Endothelial cell of umbilical vein (primary cell): ENCODE data around the gene TUBA1C. TPM values are rescaled to one million over a fixed set of nuclear protein-coding genes. Genes with fewer than 3 reads are reported as not detected.

ENCODE experiments used
- BruUV-seq: library from RNA; stranded (reverse); fragments of 400-500 nt; replicated peaks from 2 replicates; lab custom pipeline; 2021; lab: Mats Ljungman, UMichigan
- CTCF ChIA-PET: fragments of 300-600, 350-600 bp; sonication (Branson Sonifier 250); formaldehyde crosslinking; loops from one replicate; lab custom pipeline; 2021; ENCODE audit warnings: antibody characterized with exemption, inconsistent platforms; lab: Charles Lee
- POLR2A ChIA-PET: fragments of 300-600, 350-600 bp; sonication (Branson Sonifier 250); formaldehyde crosslinking; loops from one replicate; lab custom pipeline; 2021; ENCODE audit warnings: antibody characterized with exemption, inconsistent platforms; lab: Charles Lee
- DNase-seq: peaks from one replicate; pipeline ENCODE4 v3.0.0-alpha.2; 2011; ENCODE audit warnings: low read depth, low spot score
- FAIRE-seq: peaks from 2 replicates; lab custom pipeline; 2011; peaks lifted over from hg19 to GRCh38; lab: Jason Lieb, UNC
- H2AFZ ChIP-seq: 2 replicates; pipeline ENCODE4 v1.6.0; 2012; ENCODE audit warnings: low read depth, low read length, control low read depth, inconsistent platforms
- H3K27ac ChIP-seq: 2 replicates; pipeline ENCODE4 v1.5.1; 2011; ENCODE audit warnings: low read depth, mild to moderate bottlenecking, control low read depth, low read length, moderate library complexity; ENCODE audit not compliant: insufficient read depth
- H3K27me3 ChIP-seq, 2 experiments: 2 replicates each; pipeline versions ENCODE4 v1.6.0 to v1.6.1; 2011; ENCODE audit warnings: low read length in 2 of 2, mixed read lengths in 1 of 2; ENCODE audit not compliant: control insufficient read depth in 2 of 2, insufficient read depth in 2 of 2
- H3K36me3 ChIP-seq, 2 experiments: 2 replicates in 1 of 2; 3 replicates in 1 of 2; pipeline ENCODE4 v1.5.1; 2011; ENCODE audit warnings: low read length in 2 of 2, mild to moderate bottlenecking in 1 of 2, moderate library complexity in 1 of 2; ENCODE audit not compliant: control insufficient read depth in 2 of 2, insufficient read depth in 2 of 2; ENCODE audit errors: extremely low read depth in 1 of 2
- H3K4me1 ChIP-seq: 3 replicates; pipeline ENCODE4 v1.5.1; 2011; ENCODE audit warnings: mild to moderate bottlenecking, low read length; ENCODE audit not compliant: control insufficient read depth, insufficient read depth; ENCODE audit errors: extremely low read depth
- H3K4me2 ChIP-seq: 2 replicates; pipeline ENCODE4 v1.6.1; 2011; ENCODE audit warnings: low read length, control low read depth, mixed read lengths; ENCODE audit not compliant: insufficient read depth
- H3K4me3 ChIP-seq, 3 experiments: fragments of 200-600 bp in 1 of 3; sonication (generic), shearing (Covaris generic) in 1 of 3; replicated peaks in 1 of 3; 2 replicates each; pipeline ENCODE4 v1.5.1; 2011 to 2016; ENCODE audit warnings: control low read depth in 3 of 3, low read length in 3 of 3, mild to moderate bottlenecking in 2 of 3, inconsistent platforms in 1 of 3, low read depth in 1 of 3, moderate library complexity in 1 of 3; ENCODE audit not compliant: insufficient read depth in 1 of 3
- H3K79me2 ChIP-seq: 2 replicates; pipeline ENCODE4 v1.6.0; 2012; ENCODE audit warnings: low read length, inconsistent platforms; ENCODE audit not compliant: control insufficient read depth, insufficient read depth
- H3K9ac ChIP-seq: replicated peaks from 2 replicates; pipeline ENCODE3; 2011; ENCODE audit warnings: low read length, control low read depth; ENCODE audit not compliant: insufficient read depth; ENCODE audit errors: extremely low read depth
- H3K9me1 ChIP-seq: replicated peaks from 3 replicates; pipeline ENCODE4 v1.6.0; 2011; ENCODE audit warnings: mild to moderate bottlenecking, low read length; ENCODE audit not compliant: control insufficient read depth, insufficient read depth; ENCODE audit errors: extremely low read depth
- H3K9me3 ChIP-seq: replicated peaks from 2 replicates; pipeline ENCODE4 v1.5.1; 2012; ENCODE audit warnings: low read length, inconsistent platforms; ENCODE audit not compliant: control insufficient read depth, insufficient read depth
- H4K20me1 ChIP-seq: replicated peaks from 2 replicates; pipeline ENCODE3; 2011; ENCODE audit warnings: mild to moderate bottlenecking, low read length; ENCODE audit not compliant: control insufficient read depth, insufficient read depth; ENCODE audit errors: extremely low read depth
- CTCF ChIP-seq, 2 donors: IDR thresholded peaks; 1 replicate in 1 of 2; 2 replicates in 1 of 2; pipeline ENCODE4 v1.5.1; 2011; ENCODE audit warnings: low read length in 2 of 2, mild to moderate bottlenecking in 2 of 2, moderate library complexity in 2 of 2, control low read depth in 1 of 2, inconsistent platforms in 1 of 2, low read depth in 1 of 2; ENCODE audit not compliant: insufficient read depth in 1 of 2; ENCODE audit errors: extremely low read depth in 1 of 2
- EZH2 ChIP-seq: IDR thresholded peaks from 2 replicates; pipeline ENCODE4 v1.6.1; 2012; ENCODE audit warnings: borderline replicate concordance, low read depth, mild to moderate bottlenecking, moderate library complexity, low read length, inconsistent platforms; ENCODE audit not compliant: severe bottlenecking
- FOS ChIP-seq: IDR thresholded peaks from 2 replicates; pipeline ENCODE4 v1.6.1; 2011; ENCODE audit warnings: mild to moderate bottlenecking, low read length, moderate library complexity, borderline replicate concordance; ENCODE audit not compliant: insufficient read depth
- GATA2 ChIP-seq: IDR thresholded peaks from 2 replicates; pipeline ENCODE4 v1.7.0; 2011; ENCODE audit warnings: low read depth, mild to moderate bottlenecking, moderate library complexity, mixed read lengths, low read length; ENCODE audit not compliant: insufficient read length, insufficient read depth
- JUN ChIP-seq: IDR thresholded peaks from 2 replicates; pipeline ENCODE4 v1.6.1; 2011; ENCODE audit warnings: borderline replicate concordance, low read depth; ENCODE audit not compliant: insufficient read length, insufficient read depth
- MYC ChIP-seq: IDR thresholded peaks from one replicate; pipeline ENCODE4 v1.6.1; 2011; ENCODE audit warnings: mild to moderate bottlenecking, low read depth, low read length
- POLR2A ChIP-seq: IDR thresholded peaks from 2 replicates; pipeline ENCODE4 v1.6.1; 2012; ENCODE audit warnings: low read depth, mild to moderate bottlenecking, control low read depth, low read length
- POLR2AphosphoS5 ChIP-seq: IDR thresholded peaks from 2 replicates; pipeline ENCODE4 v1.6.1; 2012; ENCODE audit warnings: low read depth, mild to moderate bottlenecking, control low read depth, low read length, moderate library complexity; ENCODE audit not compliant: insufficient read depth
- dilution Hi-C: fragments of 300-500 bp; cut with MboI; formaldehyde crosslinking; loops from one replicate; pipeline ENCODE4 v1.15.0; 2019; ENCODE audit warnings: low sequenced_read_pairs; ENCODE audit not compliant: extremely low pct_ligation_motif_present
- intact Hi-C: fragments of 100-400 bp; cut with micrococcal nuclease; formaldehyde crosslinking; loops from one replicate; pipeline ENCODE4 v1.10.0; 2022
- polyA plus RNA-seq, 4 experiments: library from polyadenylated mRNA; depleted of rRNA in 3 of 4; stranded (reverse) in 3 of 4; unstranded in 1 of 4; fragments of >200 nt; gene quantifications; 2 replicates each; pipeline versions ENCODE4 v1.2.1 to v1.2.3, GENCODE V29; 2011 to 2012; ENCODE audit warnings: missing spikeins in 1 of 4
- total RNA-seq: library from RNA; stranded (reverse); gene quantifications from 2 replicates; pipeline ENCODE4 v1.2.3, GENCODE V29; 2021
- TF ChIP-seq, protein P1 (sequence below): IDR thresholded peaks from 2 replicates; pipeline ENCODE4 v1.6.1; 2011; ENCODE audit not compliant: insufficient read depth, insufficient read length

The TUBA1C gene
- total and polyA plus RNA-seq, 2 donors (not counting 3 experiments of a cell fraction or from before 2014, with no cell fraction given), result 515 to 2,063 TPM

DNA sequence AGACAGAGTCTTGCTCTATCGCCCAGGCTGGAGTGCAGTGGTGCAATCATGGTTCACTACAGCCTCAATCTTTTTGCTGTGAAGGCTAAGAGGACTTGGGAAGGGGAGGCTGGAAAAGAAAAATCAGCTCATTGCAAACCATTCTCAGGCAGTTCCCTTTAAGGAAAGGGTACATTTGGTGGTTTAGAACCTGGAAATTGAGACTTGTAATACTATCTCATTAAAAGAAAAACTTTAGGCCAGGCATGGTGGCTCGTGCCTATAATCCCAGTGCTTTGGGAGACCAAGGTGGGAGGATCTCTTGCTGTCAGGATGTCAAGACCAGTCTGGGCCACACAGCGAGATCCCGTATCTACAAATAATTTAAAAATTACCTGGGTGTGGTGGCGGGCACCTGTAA, 21.3 kb upstream of the TUBA1C start:
- H3K9me3 ChIP-seq, result no peaks in the 10 kb centered on the region
- H3K4me2 ChIP-seq, result no peak overlapping the region
- CTCF ChIA-PET, result interaction anchor here (0.8 to 3.0 kb wide), 7 partner anchors 8 to 52 kb away, joined by 3 to 13 read pairs (median 4); partner anchors contain the start of genes PRPH and TUBA1C
- dilution Hi-C loops (no loop called here), intact Hi-C loops (no loop called here)
- no peak overlapping the region for H3K4me3 ChIP-seq
- POLR2A ChIA-PET, result no interaction called here
- H4K20me1 ChIP-seq, result no peaks in the 10 kb centered on the region
- H3K79me2 ChIP-seq, result no peaks in the 10 kb centered on the region
- H3K36me3 ChIP-seq, result no peaks in the 10 kb centered on the region
- H3K27ac ChIP-seq, result no peak overlapping the region
- no peak for DNase-seq
- no peaks in the 10 kb centered on the region for H3K27me3 ChIP-seq
- no peak for FAIRE-seq
- no peak overlapping the region for H3K9ac ChIP-seq
- no peaks in the 10 kb centered on the region for H3K4me1 ChIP-seq
- no TSS peak for BruUV-seq
- TF ChIP-seq CTCF (IDR thresholded peaks at IDR 0.05; ENCODE audit: extremely low read depth in 1 of 2, insufficient read depth in 1 of 2, low read depth in 1 of 2, low read length in 2 of 2), result no peak
- no peak for TF ChIP-seq EZH2
- no peak for TF ChIP-seq JUN
- TF ChIP-seq POLR2A, result no peak
- TF ChIP-seq MYC, result no peak
- TF ChIP-seq, protein P1, sequence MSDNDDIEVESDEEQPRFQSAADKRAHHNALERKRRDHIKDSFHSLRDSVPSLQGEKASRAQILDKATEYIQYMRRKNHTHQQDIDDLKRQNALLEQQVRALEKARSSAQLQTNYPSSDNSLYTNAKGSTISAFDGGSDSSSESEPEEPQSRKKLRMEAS, result no peak
- TF ChIP-seq POLR2AphosphoS5, result no peak
- no peak for TF ChIP-seq GATA2
- TF ChIP-seq FOS, result no peak
- no peaks in the 10 kb centered on the region for H3K9me1 ChIP-seq
- H2AFZ ChIP-seq, result no peak overlapping the region
